ENCODE data around the gene DNAH12. TPM values are rescaled to one million over a fixed set of nuclear protein-coding genes. Genes with fewer than 3 reads are reported as not detected.

DNAH12 gene
- total and polyA plus RNA-seq, 10 of the 15 experiments (the other 5 are each of a cell fraction or from before 2014, with no cell fraction given): under 0.01 to 0.35 (median 0.08) TPM

GRCh38 chr3:57446318-57446841 is 97.8 kb downstream of the DNAH12 start:
- no peaks in the 10 kb centered on the region for H4K20me1 ChIP-seq (ENCODE audit: control insufficient read depth, insufficient read depth)
- CTCF ChIA-PET: interaction anchor here (1.1 to 4.0 kb wide), 3 partner anchors 12 to 55 kb away, joined by 3 to 16 read pairs (median 4); no protein-coding TSS in a partner anchor
- RAD21 ChIA-PET (ENCODE audit: unreplicated experiment): interaction anchor here (1.0 kb wide), 1 partner anchor 16 kb away, joined by 4 read pairs; no protein-coding TSS in a partner anchor
- TF ChIP-seq RFX5 (IDR thresholded peaks at IDR 0.05; ENCODE audit: low read depth, low read length) (no peak), ZNF687 (IDR thresholded peaks at IDR 0.05) (no peak), RAD21 (IDR thresholded peaks at IDR 0.05; ENCODE audit: insufficient read depth, low read depth, low read length) (no peak), CBX3 (IDR thresholded peaks at IDR 0.05; ENCODE audit: borderline replicate concordance, low read depth) (no peak), CEBPZ (IDR thresholded peaks at IDR 0.05; ENCODE audit: low read depth, low read length) (no peak), ZNF384 (IDR thresholded peaks at IDR 0.05; ENCODE audit: borderline replicate concordance, low read depth, low read length) (no peak), SIX5 (IDR thresholded peaks at IDR 0.05; ENCODE audit: low read depth, low read length, severe bottlenecking) (no peak), MEF2B (IDR thresholded peaks at IDR 0.05; ENCODE audit: partially characterized antibody, poor library complexity, severe bottlenecking) (no peak), SIN3A (IDR thresholded peaks at IDR 0.05; ENCODE audit: low read depth, low read length) (no peak), STAT3 (IDR thresholded peaks at IDR 0.05; ENCODE audit: low read depth, low read length) (no peak), PAX5 (IDR thresholded peaks at IDR 0.05; ENCODE audit: borderline replicate concordance, low read depth, low read length) (no peak)
- TF ChIP-seq, protein P1, sequence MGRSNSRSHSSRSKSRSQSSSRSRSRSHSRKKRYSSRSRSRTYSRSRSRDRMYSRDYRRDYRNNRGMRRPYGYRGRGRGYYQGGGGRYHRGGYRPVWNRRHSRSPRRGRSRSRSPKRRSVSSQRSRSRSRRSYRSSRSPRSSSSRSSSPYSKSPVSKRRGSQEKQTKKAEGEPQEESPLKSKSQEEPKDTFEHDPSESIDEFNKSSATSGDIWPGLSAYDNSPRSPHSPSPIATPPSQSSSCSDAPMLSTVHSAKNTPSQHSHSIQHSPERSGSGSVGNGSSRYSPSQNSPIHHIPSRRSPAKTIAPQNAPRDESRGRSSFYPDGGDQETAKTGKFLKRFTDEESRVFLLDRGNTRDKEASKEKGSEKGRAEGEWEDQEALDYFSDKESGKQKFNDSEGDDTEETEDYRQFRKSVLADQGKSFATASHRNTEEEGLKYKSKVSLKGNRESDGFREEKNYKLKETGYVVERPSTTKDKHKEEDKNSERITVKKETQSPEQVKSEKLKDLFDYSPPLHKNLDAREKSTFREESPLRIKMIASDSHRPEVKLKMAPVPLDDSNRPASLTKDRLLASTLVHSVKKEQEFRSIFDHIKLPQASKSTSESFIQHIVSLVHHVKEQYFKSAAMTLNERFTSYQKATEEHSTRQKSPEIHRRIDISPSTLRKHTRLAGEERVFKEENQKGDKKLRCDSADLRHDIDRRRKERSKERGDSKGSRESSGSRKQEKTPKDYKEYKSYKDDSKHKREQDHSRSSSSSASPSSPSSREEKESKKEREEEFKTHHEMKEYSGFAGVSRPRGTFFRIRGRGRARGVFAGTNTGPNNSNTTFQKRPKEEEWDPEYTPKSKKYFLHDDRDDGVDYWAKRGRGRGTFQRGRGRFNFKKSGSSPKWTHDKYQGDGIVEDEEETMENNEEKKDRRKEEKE (IDR thresholded peaks at IDR 0.05): no peak
- TF ChIP-seq, protein P2, sequence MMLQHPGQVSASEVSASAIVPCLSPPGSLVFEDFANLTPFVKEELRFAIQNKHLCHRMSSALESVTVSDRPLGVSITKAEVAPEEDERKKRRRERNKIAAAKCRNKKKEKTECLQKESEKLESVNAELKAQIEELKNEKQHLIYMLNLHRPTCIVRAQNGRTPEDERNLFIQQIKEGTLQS (IDR thresholded peaks at IDR 0.05; ENCODE audit: borderline replicate concordance, extremely low read depth, low read depth, low read length): no peak

More at GRCh38 chr3:57446318-57446841, 97.8 kb downstream of the DNAH12 start:
- ChIA-PET POLR2A (no interaction called here), SMC1A (ENCODE audit: uncharacterized antibody, unreplicated experiment) (interaction anchor here (1.2 kb wide), 1 partner anchor 49 kb away, joined by 3 read pairs; no protein-coding TSS in a partner anchor)
- H3K4me2 ChIP-seq (ENCODE audit: control insufficient read depth, insufficient read depth): no peak overlapping the region
- H3K4me1 ChIP-seq (ENCODE audit: control insufficient read depth, insufficient read depth, low read length): no peaks in the 10 kb centered on the region
- no peaks in the 10 kb centered on the region for H3K27me3 ChIP-seq (replicated peaks in 1 of 2; ENCODE audit: control insufficient read depth in 2 of 2, insufficient read depth in 2 of 2, low read length in 1 of 2)
- H3K79me2 ChIP-seq (ENCODE audit: control insufficient read depth, insufficient read depth, low read length): no peaks in the 10 kb centered on the region
- intact Hi-C loops (cut with micrococcal nuclease; ENCODE audit: unreplicated experiment) (no loop called here), in situ Hi-C loops (cut with MboI) (no loop called here)
- no peak overlapping the region for H3K9ac ChIP-seq (ENCODE audit: control insufficient read depth, insufficient read depth, low read length)
- 52% methylated on average over 1 of the region's 1 CpG for WGBS (ENCODE audit: insufficient coverage, insufficient replicate concordance, low lambda C conversion rate, missing lambda C conversion rate)
- no peak overlapping the region for H2AFZ ChIP-seq (ENCODE audit: control insufficient read depth, low read depth, low read length)
- ATAC-seq (no peak), FAIRE-seq (no peak), DNase-seq (ENCODE audit: low read depth, low spot score) (no peak)
- H3K36me3 ChIP-seq (ENCODE audit: control insufficient read depth in 2 of 2, insufficient read depth in 2 of 2, low read length in 1 of 2): no peaks in the 10 kb centered on the region
- no TSS peak for BruUV-seq (replicated peaks)
- H3K4me3 ChIP-seq: no peak overlapping the region
- no peak overlapping the region for H3K27ac ChIP-seq (ENCODE audit: control insufficient read depth, insufficient read depth)
- H3K9me3 ChIP-seq (replicated peaks; ENCODE audit: control insufficient read depth, insufficient read depth, low read length): no peaks in the 10 kb centered on the region
